ENCODE data around the gene CDKAL1.

Gene CDKAL1

GRCh38 chr6:20599302-20600051, 65.2 kb downstream of the CDKAL1 start:
- Histone ChIP-seq H3K27ac (no peak overlapping the region), H3K27me3 (no peaks in the 10 kb centered on the region), H3K36me3 (peaks cover 20 to 25% (median 21%) of the 10 kb centered on the region in 3 donors), H3K9me3 (no peaks in the 10 kb centered on the region), H3K4me1 (no peaks in the 10 kb centered on the region), H3K4me3 (no peak overlapping the region)
- intact Hi-C loops (cut with DNase I; ENCODE audit: low total_unique reads), result no loop called here
- no peak for TF ChIP-seq CTCF (IDR thresholded peaks at IDR 0.05)
- DNase-seq, result no peak

- Histone ChIP-seq H3K4me1 (no peaks in the 10 kb centered on the region), H3K4me3 (no peak overlapping the region), H3K9me3 (no peaks in the 10 kb centered on the region), H3K36me3 (peaks cover 11 to 18% (median 18%) of the 10 kb centered on the region in 3 donors), H3K27ac (no peak overlapping the region), H3K27me3 (no peaks in the 10 kb centered on the region)
- no peak for TF ChIP-seq CTCF (IDR thresholded peaks at IDR 0.05)
- no peak for DNase-seq
- intact Hi-C loops (cut with DNase I; ENCODE audit: low total_unique reads), result no loop called here
Measured at GRCh38 chr6:20600831-20601230, 66.6 kb downstream of the CDKAL1 start.

- no peaks in the 10 kb centered on the region for H3K9me3 ChIP-seq
- no peaks in the 10 kb centered on the region for H3K27me3 ChIP-seq
- no peaks in the 10 kb centered on the region for H3K4me1 ChIP-seq
- TF ChIP-seq CTCF (IDR thresholded peaks at IDR 0.05), result no peak
- DNase-seq, result no peak
- intact Hi-C loops (cut with DNase I; ENCODE audit: low total_unique reads), result no loop called here
- no peak overlapping the region for H3K27ac ChIP-seq
- no peaks in the 10 kb centered on the region for H3K36me3 ChIP-seq
- no peak overlapping the region for H3K4me3 ChIP-seq
Measured at GRCh38 chr6:20604159-20604558, 69.9 kb downstream of the CDKAL1 start.

- intact Hi-C loops (cut with DNase I; ENCODE audit: low total_unique reads), result no loop called here
- no peaks in the 10 kb centered on the region for H3K9me3 ChIP-seq
- TF ChIP-seq CTCF (IDR thresholded peaks at IDR 0.05), result no peak
- H3K4me3 ChIP-seq, result no peak overlapping the region
- no peak for DNase-seq
- no peak overlapping the region for H3K27ac ChIP-seq
- no peaks in the 10 kb centered on the region for H3K4me1 ChIP-seq
- H3K27me3 ChIP-seq, result no peaks in the 10 kb centered on the region
- H3K36me3 ChIP-seq, result no peaks in the 10 kb centered on the region
Measured at GRCh38 chr6:20605061-20605460, 70.8 kb downstream of the CDKAL1 start.

- Histone ChIP-seq H3K36me3 (no peaks in the 10 kb centered on the region), H3K27ac (no peak overlapping the region), H3K27me3 (no peaks in the 10 kb centered on the region), H3K4me3 (no peak overlapping the region), H3K9me3 (no peaks in the 10 kb centered on the region), H3K4me1 (no peaks in the 10 kb centered on the region)
- no peak for DNase-seq
- no peak for TF ChIP-seq CTCF (IDR thresholded peaks at IDR 0.05)
- intact Hi-C loops (cut with DNase I; ENCODE audit: low total_unique reads), result no loop called here
Measured at GRCh38 chr6:20605581-20605980, 71.3 kb downstream of the CDKAL1 start.

All from tibial artery (tissue), 4 donors.